BE2C (cell line): ENCODE results near the gene SERPIND1.

Experiments used
- DNase-seq: peaks from one replicate; pipeline ENCODE4 v3.0.0-alpha.2; 2020
- H3K27me3 ChIP-seq: fragments of 250-450 bp; sonication (Bioruptor Pico); 2 replicates; pipeline ENCODE4 v1.5.1; 2020; ENCODE audit warnings: mild to moderate bottlenecking
- H3K36me3 ChIP-seq: fragments of 250-450 bp; sonication (Bioruptor Pico); 2 replicates; pipeline ENCODE4 v1.5.1; 2020; ENCODE audit warnings: mild to moderate bottlenecking
- H3K4me1 ChIP-seq: fragments of 250-450 bp; sonication (Bioruptor Pico); 2 replicates; pipeline ENCODE4 v1.5.1; 2020
- H3K4me3 ChIP-seq: 2 replicates; pipeline ENCODE4 v1.5.1; 2011; ENCODE audit warnings: low read depth, low read length
- H3K9me3 ChIP-seq: fragments of 250-450 bp; sonication (Bioruptor Pico); 2 replicates; pipeline ENCODE4 v1.5.1; 2020
- TF ChIP-seq, protein P1 (sequence below): IDR thresholded peaks from 2 replicates; pipeline ENCODE4 v1.5.1; 2012; ENCODE audit warnings: mild to moderate bottlenecking, low read depth, low read length

Gene SERPIND1

DNA sequence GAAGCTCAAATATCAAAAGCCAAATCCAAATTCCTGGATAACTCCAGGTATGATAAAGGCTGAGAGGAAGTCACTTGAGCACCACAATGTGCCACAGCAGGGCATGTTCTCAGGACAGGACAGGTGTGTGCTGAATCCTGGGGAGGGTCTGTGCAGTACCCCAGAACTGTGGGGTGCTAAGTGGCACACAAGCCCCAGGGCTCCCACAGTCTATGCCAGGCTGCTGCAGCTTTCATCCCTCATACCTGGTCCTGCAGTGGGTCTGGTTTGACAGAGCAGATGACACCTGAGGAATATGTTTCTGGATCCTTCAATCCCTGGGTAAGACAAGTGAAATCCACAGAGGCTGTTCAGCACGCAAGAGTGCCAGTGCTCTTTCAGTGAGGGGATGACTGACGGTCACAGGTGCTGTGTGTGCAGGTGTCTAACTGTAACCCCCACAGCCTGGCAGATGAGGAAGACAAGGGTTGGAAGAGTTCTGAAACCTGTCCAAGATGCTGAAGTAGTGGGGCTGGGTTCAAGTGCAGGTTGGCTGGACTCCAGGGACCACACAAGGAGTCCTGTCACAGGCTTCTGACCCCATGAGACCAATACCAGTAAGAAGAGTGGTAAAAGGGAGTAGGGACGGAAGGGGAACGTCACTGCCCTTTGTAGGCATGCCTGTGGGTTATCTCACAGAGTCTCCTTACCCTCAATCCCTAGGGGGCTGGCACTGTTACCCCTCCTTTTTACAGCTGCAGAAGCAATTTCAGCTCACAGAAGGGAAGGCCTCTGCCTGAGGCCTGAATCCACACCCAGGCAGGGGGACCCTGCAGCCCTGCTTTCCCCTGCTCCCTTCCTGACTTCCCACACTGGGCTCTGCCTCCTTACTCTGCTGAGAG is 14.1 kb downstream of the SERPIND1 start:
- Histone ChIP-seq H3K4me3 (no peak overlapping the region), H3K27me3 (no peaks in the 10 kb centered on the region), H3K9me3 (no peaks in the 10 kb centered on the region)

DNA sequence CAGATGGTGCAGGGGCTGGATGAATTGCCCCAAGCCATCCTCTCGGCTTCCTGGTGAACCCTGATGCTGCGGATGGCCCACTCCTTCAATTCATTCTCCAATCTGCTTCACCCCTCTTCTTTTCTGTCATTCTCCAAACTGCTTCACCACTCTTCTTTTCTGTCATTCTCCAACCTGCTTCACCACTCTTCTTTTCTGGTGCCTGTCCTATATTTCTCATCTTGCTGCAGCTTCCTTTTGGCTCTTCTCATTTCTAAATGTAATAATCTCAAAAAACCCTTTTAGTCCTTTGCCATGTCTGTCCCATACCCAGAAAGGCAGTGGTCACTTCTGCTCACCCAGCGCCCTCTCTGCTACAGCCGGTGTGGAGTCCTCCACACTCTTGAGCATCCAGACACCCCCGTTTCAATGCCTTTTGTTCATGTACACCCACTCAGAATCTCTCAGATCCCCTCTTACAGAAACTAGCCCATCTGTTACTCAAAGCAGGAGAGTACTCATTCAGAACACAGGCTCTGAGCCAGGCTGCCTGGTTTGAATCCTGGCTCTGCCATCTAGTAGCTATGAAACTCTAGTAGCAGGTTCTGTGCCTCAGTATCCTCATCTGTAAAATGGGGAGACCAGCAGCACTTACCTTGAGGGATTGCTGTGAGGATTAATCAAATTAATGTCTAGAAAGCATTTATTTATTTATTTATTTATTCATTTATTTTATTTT is 14.9 kb downstream of the SERPIND1 start:
- Histone ChIP-seq H3K4me3 (no peak overlapping the region), H3K36me3 (peaks cover 41% of the 10 kb centered on the region), H3K4me1 (no peaks in the 10 kb centered on the region), H3K9me3 (no peaks in the 10 kb centered on the region), H3K27me3 (no peaks in the 10 kb centered on the region)
- TF ChIP-seq, protein P1, sequence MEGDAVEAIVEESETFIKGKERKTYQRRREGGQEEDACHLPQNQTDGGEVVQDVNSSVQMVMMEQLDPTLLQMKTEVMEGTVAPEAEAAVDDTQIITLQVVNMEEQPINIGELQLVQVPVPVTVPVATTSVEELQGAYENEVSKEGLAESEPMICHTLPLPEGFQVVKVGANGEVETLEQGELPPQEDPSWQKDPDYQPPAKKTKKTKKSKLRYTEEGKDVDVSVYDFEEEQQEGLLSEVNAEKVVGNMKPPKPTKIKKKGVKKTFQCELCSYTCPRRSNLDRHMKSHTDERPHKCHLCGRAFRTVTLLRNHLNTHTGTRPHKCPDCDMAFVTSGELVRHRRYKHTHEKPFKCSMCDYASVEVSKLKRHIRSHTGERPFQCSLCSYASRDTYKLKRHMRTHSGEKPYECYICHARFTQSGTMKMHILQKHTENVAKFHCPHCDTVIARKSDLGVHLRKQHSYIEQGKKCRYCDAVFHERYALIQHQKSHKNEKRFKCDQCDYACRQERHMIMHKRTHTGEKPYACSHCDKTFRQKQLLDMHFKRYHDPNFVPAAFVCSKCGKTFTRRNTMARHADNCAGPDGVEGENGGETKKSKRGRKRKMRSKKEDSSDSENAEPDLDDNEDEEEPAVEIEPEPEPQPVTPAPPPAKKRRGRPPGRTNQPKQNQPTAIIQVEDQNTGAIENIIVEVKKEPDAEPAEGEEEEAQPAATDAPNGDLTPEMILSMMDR = no peak
- no peak for DNase-seq

More for the DNA sequence above, 14.1 kb downstream of the SERPIND1 start:
- DNase-seq = no peak
- TF ChIP-seq, protein P1 = no peak
- peaks cover 44% of the 10 kb centered on the region for H3K36me3 ChIP-seq
- H3K4me1 ChIP-seq = no peaks in the 10 kb centered on the region

DNA sequence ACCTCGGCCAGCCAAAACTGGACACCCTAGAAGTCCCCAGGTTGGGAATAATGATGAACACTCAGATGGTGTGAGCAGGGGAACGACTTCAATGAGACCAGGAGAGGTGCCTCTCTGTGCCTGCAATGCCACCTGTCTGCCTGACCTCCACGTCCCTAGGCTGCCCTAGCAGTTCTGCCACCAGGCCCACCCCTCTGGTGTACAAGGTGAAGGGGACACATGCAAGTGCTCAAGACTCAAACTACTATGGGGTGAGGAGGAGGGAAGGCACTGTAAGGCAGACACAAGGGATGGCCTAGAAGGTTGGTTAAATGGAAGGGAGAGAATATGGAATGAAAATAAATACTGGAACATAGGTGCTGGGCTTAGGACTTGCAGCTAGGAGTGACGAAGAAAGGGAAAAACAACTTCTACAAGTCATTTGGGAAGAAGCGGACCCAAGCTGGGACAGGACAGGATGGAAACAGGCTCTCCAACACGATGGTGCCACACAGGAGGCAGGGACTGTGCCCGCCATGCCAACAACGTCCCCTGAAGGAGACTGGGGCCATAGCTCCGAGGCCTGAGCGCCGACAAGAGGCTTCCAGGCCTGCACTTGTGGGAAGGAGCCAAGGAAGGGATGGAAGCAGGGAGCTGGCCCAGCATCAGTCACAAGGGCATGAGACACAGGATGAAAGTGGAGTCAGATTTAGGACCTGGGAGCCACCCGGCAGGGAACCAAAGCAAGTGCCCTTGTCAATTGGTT is 18.5 kb downstream of the SERPIND1 start:
- Histone ChIP-seq H3K27me3 (no peaks in the 10 kb centered on the region), H3K36me3 (peaks cover 54% of the 10 kb centered on the region), H3K4me1 (no peaks in the 10 kb centered on the region; the same call in 1 of the 2 replicates), H3K9me3 (no peaks in the 10 kb centered on the region), H3K4me3 (no peak overlapping the region)
- DNase-seq = no peak
- TF ChIP-seq, protein P1 = no peak

DNA sequence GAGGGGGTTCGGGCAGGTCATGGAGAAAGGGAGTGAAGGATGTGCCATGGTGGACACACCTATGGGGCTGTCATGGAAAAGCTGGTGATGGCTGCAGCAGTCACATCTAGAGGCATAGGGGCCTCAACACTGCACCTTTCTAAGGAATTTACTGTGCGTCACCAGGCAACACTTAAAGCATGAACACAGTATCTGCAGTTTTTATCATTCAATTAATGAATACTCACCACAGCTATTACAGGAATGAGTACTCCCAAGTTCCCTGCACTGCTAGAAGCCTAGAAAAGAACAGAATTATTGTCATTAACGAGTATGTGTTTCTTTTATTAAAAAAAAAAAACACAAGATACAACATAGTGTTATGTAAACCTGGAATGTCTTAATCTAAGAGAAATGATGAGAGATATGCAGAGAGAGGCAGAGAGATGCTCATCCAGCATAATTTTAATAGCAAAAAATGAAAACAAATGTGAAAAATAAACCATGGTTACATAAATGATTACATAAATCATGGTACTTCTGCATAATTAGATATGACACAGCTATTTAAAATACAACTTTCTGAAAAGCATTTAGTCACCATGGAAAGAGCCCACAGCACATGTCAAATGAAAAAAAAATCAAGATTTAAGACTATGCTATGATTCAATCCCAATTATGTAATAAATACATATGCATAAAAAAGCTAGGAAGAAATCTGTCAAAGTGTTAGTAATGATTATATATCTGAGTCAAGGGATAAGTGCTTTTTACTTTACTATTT is 19.2 kb downstream of the SERPIND1 start:
- Histone ChIP-seq H3K36me3 (peaks cover 51% of the 10 kb centered on the region), H3K4me3 (no peak overlapping the region), H3K4me1 (peaks cover under 1% of the 10 kb centered on the region), H3K27me3 (no peaks in the 10 kb centered on the region), H3K9me3 (no peaks in the 10 kb centered on the region)
- TF ChIP-seq, protein P1 = no peak
- no peak for DNase-seq

DNA sequence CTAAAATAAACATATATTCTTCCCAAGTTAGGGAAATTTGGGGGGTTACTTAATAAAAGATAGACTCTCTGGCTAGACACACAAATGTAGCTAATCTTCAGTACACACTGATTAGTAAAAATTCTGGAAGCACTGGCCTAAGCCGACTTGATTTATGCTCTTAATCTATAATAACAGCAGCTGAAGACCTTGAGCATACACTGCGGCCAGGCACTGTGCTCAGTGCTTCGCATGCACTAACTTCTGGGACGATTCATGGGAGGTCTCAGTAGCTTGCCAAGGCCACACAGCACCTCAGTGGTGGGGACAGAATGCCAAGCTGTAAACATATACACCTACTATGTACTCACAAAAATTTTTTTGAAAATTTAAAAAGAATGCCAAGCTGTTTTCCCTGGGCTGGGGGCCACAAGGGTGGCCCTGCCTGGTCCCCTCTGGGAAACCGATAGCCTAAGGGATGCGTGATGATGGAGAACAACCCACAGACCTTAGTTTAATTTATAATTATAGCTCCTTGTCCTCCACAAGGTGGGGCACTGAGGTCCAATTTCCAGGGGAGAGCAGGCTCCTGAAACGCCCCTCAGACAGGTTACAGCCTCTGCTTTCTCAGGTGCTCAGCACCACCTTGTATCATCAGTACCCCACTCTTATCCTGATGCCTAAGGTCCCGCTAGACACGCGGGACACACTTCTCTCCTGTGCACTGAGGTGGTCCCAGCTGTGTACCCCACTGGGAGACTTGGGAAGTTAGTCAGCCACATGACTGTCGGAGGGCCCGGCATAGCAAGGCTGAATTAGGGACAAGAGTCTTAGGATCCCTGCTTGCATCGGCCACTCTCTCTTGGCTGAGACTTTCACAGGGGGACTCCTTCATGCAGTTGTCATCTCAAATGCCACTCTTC is 20.1 kb downstream of the SERPIND1 start:
- H3K4me3 ChIP-seq = no peak overlapping the region
- TF ChIP-seq, protein P1 = no peak; the same call in 1 of the 2 replicates
- H3K27me3 ChIP-seq = no peaks in the 10 kb centered on the region
- no peak for DNase-seq
- peaks cover 7% of the 10 kb centered on the region for H3K4me1 ChIP-seq
- peaks cover 52% of the 10 kb centered on the region for H3K36me3 ChIP-seq
- no peaks in the 10 kb centered on the region for H3K9me3 ChIP-seq
